NCI-H446 (cell line): Measurements from ENCODE around the gene NUP42.
"Not testable (repeated sequence)": the region's sequence is repeated elsewhere in the genome, so short reads cannot be mapped to it uniquely, and the experiment has no call there.

Experiments used
- DNase-seq, 2 experiments: peaks; one replicate each; lab custom pipeline; 2025; lab: John Stamatoyannopoulos, UW

The NUP42 gene, protein sequence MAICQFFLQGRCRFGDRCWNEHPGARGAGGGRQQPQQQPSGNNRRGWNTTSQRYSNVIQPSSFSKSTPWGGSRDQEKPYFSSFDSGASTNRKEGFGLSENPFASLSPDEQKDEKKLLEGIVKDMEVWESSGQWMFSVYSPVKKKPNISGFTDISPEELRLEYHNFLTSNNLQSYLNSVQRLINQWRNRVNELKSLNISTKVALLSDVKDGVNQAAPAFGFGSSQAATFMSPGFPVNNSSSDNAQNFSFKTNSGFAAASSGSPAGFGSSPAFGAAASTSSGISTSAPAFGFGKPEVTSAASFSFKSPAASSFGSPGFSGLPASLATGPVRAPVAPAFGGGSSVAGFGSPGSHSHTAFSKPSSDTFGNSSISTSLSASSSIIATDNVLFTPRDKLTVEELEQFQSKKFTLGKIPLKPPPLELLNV

DNA sequence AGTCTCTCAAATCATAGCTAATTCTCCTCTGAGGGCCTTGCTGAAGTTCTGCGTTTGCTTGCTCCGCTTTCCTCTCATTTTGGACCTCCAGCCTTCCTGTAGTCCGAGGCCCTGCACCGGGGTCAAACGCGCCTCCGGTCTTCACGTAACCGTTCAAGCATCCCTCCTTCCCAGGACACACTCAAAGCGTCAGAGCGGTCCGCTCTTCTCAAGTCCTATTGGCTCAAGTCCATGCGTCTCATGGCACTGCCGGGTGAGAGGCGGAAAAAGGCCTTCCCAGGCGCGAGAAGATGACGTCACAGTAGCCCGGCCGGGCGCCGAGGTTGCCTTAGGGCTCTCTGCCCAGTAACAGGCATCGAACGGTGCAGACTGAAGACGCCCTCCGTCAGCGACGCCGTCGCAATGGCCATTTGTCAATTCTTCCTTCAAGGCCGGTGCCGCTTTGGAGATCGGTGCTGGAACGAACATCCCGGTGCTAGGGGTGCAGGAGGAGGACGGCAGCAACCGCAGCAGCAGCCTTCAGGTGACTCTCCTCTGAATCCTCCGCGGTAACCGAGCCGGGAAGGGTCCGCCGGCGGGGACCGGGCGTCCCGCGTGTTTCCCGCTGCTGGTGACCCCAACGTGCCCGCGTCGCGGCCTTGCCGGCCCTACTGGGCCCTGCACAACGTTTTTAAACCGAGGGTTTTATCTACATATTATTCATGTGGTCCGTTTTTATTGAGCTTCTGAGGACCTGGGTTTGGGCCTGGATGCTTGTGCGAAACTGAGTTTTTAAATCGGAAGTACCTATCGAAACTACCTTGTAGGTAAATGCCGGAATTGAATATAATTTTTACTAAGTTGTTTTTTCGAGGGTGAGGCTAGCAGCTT is at the start of gene NUP42:
NUP42 (plus strand) TSS at position 365 of the 870 bp plus-strand sequence; CDS start at position 403, 38 bp downstream.
- peak; percentile 97 to 99 for DNase-seq

DNA sequence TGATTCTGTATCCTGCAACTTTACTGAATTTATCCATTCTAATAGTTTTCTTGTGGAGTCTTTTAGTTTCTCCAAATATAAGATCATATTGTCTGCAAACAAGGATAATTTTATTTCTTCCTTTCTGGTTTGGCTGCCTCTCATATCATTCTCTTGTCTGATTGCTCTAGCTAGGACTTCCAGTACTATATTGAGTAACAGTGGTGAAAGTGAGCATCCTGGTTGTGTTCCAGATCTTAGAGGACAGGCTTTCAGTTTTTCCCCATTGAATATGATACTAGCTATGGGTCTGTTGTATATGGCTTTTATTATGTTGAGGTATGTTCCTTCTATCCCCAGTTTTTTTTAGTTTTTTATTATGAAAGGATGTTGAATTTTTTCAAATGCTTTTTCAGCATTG is 48.1 kb upstream of the NUP42 start:
- no peak for DNase-seq

DNA sequence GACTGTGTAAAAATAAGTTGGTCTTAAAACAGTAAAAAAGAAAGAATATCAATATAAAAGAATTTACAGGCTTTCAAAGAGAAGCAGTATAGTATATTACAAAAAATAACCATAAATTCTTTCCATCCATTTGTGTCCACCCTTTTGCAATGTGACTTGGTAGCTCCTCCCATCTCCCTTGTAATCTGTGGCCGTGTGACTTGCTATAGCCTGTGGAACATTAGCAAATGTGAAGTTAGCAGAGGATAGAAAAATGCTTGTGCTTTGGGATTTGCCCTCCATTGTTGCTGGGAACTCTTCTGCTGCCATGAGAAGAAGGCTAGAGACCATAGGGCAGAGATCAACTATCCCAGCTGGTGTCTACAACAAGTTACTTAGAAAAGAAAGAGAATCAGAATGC is 46.1 kb upstream of the NUP42 start:
- no peak for DNase-seq

DNA sequence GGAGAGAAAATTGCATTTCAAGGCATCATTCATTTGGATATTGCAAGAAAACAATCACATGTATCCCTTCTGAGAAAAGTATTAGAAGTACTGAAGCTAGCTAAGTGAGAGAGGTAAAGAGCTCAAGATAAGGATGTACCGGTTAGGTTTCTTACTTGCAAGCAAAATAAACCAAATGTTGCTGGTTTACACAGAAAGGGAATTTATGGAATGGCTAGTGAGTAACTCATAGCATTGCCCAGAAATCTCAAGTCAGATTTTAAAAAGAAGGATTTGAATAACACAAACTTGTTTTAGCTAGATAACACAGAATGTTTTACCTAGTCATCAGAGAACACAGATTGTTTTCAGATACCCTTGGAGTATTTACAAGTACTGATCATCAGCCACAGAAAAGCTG is 45.6 kb upstream of the NUP42 start:
- DNase-seq = no peak

DNA sequence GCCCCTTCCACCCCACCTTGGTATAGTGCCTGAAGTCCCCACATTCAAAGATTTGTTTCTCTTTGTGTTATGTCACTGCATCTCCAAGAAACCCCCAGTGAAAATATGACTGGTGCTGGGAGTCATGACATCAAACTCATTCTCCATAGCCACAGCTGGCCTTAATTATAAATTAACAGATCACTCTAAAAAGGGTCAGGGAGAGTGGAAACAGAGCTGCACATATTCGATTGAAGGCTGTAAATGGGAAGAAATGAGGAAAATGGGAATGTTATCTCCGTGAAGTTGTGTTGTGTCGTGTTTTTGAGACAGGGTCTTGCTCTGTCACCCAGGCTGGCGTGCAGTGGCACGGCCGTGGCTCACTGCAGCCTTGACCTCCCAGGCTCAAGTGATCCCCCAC is 24.2 kb upstream of the NUP42 start:
- DNase-seq = no peak

DNA sequence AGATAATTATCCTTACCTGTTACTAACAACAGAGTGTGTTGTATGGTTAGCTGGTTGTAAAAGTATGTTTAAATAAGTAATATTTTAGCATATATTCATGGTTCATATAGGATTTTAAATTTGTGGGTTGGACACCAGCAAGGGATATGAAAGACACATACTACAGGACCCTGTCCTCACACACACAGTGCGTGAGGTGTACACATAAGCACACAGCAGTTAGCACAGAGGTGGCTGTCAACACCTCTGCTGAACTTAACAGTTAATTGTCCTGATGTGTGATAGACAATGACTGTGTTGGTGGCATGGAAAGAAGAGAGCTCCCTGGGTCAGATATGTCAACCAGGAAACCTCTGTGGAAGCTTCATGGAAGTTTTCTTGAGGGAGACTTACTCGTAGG is 23.3 kb upstream of the NUP42 start:
- no peak for DNase-seq

DNA sequence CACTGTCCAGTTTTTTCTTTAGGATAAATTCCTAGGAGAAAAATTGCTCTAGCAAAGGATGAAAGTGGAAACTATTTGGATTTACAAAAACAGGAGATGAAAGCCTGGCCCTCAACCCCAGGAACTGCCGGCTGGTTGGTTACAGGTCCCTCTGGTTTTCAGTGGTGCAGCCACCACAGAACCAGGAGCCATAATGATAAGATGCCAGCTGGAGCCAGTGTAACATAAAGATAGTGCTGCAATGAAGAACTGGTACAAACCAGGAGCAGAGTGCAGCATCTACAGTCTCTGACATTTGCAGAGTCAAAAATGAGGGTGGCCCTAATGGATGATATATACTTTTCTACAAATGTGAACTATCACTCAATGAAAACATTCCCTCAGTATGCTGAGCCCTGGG is 20.4 kb upstream of the NUP42 start:
- DNase-seq = no peak

DNA sequence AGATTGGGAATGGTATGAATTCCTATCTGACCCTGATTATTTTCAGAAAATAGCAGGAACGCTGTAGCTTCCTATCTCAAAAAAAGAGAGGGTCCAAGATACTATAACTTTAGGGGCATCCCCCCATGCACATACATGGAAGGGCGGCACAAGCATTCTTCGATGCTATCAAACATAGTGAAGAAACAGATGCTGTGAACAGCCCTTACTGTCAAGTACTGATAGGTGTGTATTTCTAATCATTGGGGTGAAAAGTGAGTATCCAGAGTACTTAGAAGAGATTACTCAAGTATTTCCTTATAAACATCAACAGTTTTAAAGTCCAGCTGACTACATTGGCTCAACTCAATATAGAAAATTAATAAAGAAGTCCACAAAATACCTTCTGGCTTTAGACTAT is 17.0 kb upstream of the NUP42 start:
- DNase-seq = no peak

DNA sequence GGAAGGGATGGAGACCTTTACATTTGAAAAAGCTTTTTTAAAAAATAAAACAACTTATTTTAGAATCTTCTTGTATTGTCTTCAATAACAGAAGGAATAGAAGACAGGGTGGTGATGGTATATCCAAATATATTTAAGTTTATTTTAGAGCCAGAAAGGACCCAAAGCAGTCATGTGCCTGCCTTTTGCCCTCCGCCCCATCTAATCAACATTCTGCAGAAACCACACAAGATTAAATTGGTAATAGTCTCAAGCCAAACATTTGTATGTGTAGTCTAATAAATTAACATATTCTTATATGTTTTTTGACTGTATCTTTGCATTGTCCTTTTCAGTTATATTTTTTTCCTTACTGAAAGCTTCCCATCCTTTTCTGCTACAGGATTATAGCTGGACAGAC is 16.5 kb upstream of the NUP42 start:
- no peak for DNase-seq

DNA sequence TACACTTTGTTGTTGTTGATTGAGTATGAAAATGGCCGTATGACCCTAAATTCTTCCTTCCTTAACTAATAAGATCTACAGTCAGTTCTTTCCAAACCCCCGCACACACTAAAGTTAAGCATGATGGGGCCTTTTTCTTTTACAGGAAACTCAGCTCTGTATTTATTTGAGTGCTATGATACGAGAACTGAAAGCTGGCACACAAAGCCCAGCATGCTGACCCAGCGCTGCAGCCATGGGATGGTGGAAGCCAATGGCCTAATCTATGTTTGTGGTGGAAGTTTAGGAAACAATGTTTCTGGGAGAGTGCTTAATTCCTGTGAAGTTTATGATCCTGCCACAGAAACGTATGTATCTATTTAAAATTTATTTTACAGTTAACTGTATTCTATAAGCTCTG is 14.2 kb upstream of the NUP42 start:
- DNase-seq = no peak

DNA sequence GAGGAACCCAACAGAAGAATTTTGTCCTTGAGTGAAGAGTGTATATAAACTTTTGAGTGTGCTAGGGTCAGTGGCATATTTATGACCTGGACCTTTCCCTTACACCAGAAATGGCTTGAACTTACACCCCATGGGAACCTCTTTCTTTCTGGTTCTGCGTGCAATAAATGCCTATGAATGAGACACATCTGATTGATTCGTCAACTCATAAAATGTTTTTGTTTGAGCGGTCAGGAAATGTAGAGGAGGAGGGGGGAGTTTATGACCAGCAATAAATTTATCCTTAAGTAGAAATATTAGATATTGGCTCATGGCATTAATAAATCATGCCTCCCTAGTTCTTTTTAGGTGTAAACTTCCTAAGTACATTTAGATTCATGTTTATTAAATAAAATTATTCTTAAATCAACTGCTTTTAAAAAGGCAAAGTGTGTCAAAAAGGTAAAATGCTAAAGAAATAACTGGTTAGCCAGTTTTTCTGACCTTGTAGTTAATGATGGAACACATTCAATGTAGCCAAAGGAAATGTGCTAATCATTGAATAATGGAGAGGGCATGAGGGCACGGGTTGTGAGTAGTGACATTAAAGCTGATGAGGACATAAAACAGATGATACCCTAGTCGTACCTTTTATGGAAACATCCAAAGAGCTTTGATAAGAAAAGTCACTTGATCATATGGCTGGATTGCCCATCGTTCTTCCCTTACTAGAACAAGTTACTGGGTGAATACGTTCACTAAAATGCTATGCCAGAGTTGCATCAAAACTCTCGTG is 13.6 kb upstream of the NUP42 start:
- DNase-seq = no peak

DNA sequence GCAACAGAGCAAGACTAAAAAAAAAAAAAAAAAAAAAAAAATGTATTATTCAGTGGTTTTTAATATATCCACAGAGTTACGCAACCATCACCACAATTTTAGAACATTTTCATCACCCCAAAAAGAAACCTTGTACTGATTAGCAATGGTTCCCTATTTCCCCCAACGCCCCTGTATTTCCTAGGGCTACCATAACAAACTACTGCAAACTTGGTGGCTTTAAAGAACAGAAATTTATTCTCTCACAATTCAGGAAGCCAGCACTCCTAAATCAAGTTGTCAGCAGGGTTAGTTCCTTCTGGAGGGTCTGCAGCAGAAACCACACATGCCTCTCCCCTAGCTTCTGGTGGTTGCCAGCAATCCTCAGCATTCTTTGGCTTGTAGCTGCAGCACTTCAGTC is 5.9 kb upstream of the NUP42 start:
- DNase-seq = no peak

DNA sequence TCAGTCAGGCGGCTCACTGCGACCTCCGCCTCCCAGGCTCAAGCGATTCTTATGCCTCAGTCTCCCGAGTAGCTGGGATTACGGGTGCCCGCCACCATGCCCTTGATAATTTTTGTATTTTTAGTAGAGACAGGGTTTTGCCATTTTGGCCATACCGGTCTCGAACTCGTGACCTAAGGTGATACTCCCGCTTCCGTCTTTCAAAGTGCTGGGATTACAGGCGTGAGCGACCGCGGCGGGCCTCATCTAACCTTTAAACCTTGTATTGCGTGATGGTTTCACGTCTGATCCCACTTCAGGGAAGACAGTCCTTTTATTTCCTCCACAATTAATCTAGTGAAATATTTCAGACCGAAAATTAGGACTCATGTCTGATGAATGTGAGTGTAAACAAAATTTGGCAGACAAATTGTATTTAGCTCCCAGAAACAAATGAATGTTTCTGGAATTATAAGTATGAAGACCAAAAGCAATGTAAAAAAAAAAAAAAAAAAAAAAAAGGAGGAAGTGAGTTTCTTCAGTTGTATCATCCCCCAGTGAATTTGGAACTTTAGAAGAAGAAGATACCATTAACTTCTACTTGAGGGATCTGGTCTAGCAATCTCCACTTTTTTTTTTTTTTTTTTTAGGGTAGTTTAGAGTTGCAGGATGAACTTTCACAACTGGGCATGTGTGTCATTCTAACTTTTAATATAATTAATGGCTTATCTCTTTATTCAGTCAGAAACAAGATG is 1.6 kb downstream of the NUP42 start:
- no peak for DNase-seq

DNA sequence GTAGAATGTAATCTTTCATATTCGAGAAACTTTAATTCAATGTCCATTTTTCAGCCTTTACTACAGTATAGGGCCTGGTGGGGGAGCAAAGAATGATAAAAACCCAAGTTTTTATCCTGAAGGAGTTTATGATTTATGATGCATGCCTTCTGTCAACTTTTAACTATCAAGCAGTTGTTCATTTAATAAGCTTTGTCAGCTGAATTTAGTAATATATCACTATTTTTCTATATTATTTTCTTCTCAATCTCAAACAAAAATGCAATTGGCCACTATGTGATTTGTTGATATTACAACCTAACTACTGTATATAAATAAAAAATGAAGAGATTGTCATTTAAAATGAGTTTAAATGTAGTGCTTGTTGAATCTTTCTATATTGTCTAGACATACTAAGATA is 2.4 kb downstream of the NUP42 start:
- no peak for DNase-seq

DNA sequence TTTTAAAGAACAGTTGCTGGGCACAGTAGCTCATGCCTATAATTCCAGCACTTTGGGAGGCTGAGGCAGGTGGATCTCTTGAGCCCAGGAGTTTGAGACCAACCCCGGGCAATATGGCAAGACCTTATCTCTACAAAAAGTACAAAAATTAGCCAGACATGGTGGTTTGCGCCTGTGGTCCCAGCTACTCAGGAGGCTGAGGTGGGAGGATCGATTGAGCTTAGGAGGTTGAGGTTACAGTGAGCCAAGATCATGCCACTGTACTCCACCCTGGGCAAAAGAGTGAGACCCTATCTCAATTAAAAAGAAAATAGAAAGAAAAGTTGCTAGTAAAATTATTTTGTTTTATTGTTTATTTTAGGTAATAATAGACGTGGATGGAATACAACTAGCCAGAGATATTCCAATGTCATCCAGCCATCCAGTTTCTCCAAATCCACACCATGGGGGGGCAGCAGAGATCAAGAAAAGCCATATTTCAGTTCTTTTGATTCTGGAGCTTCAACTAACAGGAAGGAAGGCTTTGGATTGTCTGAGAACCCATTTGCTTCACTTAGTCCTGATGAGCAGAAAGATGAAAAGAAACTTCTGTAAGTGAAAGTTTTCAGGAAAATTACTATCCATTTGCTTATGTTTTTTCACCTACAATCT is 3.0 kb downstream of the NUP42 start:
- DNase-seq = peak; percentile 16 to 60

DNA sequence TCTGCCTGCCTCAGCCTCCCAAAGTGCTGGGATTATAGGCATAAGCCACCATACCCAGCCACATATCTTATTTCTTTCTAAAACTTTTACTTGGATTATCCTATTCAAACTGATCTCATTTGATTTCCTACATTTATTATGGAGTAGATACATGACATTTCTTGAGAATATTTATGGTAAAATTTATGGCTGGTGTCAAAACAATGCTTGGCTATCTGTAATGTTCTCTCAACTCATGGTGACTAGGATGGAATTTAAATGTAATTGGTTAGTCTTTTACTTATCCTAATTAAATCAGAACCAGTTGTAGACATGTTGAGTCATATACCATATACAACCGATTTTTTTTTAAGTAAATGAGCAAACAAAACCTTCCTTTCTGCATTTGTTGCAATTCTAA is 4.1 kb downstream of the NUP42 start:
- no peak for DNase-seq

DNA sequence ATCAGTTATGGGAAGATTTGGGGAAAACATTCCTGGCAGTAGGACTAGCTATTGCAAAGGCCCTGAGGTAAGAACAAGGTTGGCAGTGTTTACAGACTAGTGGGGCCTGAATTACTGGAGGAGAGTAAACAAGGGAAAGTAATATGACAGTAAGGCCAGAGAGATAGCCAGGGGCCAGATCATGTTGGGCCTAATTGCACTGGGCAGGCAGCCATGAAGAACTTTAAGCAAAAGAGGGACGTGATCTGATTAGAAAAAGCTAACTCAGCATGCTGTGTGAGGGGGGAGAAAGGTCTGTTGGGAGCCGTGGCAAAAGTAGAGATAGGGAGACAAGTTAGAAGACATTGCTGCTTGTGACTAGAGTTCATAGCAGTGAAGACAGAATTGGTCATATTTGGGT is 9.2 kb downstream of the NUP42 start:
- no peak for DNase-seq

DNA sequence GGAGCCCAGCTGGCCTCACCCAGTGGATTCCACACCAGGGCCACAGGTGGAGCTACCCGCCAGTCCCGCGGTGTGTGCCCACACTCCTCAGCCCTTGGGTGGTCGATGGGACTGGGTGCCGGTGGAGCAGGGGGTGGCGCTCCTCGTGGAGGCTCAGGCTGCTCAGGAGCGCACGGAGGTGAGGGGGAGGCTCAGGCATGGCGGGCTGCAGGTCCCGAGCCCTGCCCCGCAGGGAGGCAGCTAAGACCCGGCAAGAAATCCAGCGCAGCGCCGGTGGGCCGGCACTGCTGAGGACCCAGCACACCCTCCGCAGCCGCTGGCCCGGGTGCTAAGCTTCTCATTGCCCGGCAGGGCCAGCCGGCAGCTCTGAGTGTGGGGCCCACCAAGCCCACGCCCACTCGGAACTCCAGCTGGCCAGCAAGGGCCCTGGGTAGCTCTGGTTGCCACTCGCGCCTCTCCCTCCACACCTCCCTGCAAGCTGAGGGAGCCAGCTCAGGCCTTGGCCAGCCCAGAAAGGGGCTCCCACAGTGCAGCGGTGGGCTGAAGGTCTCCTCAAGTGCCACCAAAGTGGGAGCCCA is 11.9 kb downstream of the NUP42 start:
- not testable (repeated sequence) for DNase-seq

DNA sequence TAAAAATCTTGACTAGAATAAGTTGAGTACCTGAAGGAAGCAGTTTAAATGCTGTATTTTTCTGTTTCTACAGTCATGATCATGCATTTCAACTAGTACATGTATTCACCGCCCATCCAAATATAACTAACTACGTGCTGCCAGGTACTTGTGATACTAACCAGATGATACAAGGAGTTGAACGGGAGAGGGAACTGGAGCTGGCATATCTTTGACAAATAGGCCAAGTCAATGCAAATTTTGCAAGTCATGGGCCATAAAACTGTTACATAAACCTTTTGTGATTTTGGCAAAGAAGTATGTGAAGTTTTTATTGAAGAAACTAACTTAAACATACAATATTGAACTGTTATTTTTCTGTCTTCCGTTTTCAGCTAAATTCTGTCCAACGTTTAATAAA is 14.5 kb downstream of the NUP42 start:
- DNase-seq = no peak

DNA sequence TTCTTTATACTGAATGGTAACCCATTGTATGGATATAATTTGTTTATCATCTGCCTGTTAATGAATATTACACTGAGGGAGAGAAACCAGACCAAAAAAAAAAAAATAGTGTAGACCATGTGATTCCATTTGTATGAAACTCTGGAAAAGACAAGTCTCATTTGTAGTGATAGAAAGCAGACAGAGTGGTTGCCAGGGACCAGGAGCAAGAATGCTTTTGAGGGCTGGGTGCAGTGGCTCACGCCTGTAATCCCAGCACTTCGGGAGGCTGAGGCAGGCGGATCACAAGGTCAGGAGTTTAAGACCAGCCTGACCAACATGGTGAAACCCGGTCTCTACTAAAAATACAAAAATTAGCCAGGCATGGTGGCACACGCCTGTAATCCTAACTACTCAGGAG is 15.9 kb downstream of the NUP42 start:
- not testable (repeated sequence) for DNase-seq

DNA sequence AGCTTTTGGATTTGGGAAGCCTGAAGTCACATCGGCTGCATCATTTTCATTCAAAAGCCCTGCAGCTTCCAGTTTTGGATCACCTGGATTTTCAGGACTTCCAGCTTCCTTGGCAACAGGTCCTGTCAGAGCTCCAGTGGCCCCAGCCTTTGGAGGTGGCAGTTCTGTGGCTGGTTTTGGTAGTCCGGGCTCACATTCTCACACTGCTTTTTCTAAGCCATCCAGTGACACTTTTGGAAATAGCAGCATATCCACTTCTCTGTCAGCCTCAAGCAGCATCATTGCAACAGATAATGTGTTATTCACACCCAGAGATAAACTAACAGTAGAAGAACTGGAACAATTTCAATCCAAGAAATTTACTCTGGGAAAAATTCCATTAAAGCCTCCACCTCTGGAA is 18.5 kb downstream of the NUP42 start:
- no peak for DNase-seq
